T-helper 1 cell (primary cell): ENCODE results near the gene ACTA1.
"Not testable (repeated sequence)": the region's sequence is repeated elsewhere in the genome, so short reads cannot be mapped to it uniquely, and the experiment has no call there.

Experiments used
- DNase-seq, 5 donors: peaks; one replicate each; pipeline ENCODE4 v3.0.0-alpha.2; 2012 to 2020

Gene ACTA1

DNA sequence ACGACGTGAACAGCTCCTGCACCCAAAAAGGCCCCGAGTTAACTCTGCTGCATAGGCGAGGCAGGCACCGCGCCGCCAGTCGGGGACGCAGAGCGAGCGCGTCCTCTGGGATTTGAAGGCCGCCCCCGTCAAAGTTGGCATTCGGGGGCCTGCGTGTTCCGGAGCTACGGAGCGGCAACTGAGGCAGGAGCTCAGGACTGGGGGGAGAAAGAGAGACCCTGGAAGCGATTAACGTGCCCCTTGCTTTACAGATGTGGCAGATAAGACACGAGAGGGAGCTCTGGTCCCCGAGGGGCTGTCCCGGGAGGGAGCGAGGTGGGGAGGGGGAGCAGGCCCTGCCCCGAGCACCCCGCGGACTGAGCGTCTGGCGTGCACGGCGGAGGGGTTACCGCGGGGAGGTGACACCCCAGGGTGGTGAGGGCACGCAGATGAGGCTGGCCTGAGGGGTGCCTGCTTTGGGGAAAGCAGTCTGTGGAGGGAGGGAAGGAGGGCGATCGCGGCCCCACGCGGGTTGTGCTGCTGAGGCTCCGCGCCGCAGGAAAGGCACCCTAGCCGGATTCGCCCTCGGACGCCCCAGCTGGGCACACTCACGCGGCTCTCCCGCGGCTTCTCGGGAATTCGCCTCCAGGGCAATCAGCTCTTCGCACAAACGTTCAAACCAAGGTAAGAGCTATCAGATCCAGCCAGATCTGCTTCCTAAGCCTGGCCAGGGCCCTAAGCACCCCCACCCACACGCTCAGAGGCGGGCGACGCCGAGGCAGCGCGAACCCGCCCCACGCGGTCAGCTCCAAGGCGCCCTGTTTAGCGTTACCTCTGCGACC lies 26.5 kb downstream of the ACTA1 start:
- no peak for DNase-seq

- DNase-seq: no peak
Measured at GRCh38 chr1:229406798-229407197, 27.1 kb downstream of the ACTA1 start.

GRCh38 chr1:229403573-229403972 lies 30.3 kb downstream of the ACTA1 start:
- no peak for DNase-seq

DNA sequence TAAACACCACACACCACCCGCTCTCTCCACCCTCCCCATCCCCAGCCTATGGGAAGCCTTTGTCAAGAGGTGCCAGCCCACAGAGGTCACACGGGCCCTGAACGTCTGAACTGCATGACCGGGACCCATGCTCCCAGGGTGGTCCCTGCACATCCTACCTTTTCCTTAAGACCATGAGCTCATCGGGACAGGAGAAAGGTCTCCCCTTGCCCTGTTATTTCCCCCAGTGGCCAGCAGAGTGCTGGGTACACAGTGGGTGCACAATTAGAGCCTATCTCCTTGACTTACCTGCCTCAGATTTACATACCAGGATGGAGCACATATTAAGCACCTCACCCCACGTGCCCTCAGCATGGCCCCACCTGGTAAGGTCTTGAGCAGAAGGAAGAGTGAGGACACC lies 30.9 kb downstream of the ACTA1 start:
- DNase-seq: no peak

- DNase-seq: not testable (repeated sequence)
Measured at GRCh38 chr1:229402329-229402728, 31.6 kb downstream of the ACTA1 start.

GRCh38 chr1:229397762-229398161 lies 36.1 kb downstream of the ACTA1 start:
- DNase-seq: no peak

DNA sequence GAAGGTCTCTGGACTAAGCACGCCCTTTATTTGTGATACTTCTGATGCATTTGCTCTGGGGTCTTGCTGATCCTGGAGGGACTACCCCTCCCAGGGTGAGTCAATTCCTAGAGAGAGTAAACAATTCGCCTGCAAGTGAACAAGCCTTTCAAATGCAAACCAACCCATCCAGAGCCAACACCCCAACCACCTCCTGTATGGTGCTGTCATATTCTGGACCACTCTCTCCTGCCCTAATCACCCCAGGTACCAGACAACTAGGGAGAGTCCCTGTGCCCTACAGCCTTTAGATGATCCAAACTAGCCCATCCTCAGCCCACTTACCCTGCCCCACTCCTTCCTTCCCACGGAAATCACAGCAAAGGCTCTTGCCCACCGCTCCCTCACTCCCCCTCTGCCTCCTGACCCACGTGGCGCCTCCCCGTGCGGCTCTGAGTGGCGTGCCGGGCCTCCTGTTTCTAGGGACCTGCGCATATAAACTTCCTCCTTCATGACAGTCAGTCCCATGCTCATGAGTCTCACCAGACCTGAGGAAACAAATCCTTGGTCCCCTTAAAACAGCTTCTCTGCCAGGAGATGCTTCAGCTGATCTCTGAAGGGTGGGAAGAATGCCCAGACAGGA lies 37.2 kb downstream of the ACTA1 start:
- no peak for DNase-seq

DNA sequence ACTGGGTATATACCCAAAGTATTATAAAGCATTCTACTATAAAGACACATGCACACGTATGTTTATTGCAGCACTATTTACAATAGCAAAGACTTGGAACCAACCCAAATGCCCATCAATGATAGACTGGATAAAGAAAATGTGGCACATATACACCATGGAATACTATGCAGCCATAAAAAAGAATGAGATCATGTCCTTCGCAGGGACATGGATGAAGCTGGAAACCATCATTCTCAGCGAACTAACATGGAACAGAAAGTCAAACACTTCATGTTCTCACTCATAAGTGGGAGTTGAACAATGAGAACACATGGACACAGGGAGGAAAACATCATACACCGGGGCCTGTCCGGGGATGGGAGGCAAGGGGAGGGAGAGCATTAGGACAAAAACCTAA lies 39.4 kb downstream of the ACTA1 start:
- not testable (repeated sequence) for DNase-seq

DNA sequence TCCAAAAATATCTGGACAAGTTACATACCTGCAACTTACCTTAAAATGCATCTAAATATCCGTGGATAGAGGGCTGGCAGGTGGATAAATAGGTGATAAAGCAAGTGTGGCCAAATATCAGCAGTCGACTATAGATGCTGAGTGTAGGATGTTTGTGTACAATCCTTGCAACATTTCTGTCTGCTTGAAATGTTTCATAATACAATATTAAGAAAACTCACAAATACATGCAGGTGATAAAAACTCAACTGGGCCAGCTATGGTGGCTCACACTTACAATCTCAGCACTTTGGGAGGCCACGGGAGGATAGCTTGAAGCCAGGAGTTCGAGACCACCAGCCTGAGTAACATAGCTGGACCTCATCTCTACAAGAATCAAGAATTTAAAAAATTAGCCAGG lies 41.0 kb downstream of the ACTA1 start:
- DNase-seq: no peak

DNA sequence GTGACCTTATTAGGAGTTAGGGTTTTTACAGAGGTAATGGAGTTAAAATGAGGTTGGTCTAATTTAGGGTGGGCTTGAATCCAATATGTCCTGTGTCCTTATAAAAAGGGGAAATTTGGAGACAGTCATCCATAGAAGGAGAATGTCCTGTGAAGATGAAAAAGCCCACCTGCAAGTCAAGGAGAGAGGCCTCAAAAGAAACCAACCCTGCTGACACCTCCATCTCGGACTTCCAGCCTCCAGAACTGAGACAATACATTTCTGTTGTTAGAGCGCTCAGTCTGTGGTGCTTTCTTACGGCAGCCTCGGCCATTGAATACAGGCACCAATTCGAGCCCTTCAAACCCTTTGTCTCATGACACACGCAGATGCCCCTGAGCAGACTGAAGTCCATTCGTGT lies 43.8 kb downstream of the ACTA1 start:
- no peak for DNase-seq

GRCh38 chr1:229388897-229389580 lies 44.9 kb downstream of the ACTA1 start:
- DNase-seq: no peak

DNA sequence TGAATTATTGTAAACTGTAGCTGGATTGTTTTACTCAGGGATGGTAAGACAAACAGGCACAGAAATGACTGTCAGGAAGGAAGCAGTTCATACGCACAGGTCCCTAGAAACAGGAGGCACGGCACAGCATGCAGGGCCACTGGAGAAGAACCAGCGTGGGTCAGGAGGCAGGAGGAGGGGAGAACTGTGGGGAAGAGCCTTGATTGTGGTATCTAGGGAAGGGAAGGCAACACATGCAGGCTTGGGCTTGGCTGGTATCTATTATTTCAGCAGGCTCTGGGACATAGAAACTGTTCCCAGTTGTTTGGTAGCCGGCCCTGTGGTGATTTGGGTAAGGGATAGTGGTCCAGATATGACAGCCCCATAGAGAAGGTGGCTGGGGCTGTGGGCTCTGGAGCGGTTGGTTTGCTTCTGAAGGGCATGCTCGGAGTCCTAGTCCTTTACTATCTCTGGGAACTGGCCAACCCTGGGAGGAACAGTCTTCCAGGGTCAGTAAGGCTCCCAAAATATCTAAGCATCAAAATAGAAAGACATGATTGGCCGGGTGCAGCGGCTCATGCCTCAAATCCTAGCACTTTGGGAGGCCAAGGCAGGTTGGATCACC lies 47.9 kb downstream of the ACTA1 start:
- no peak for DNase-seq

DNA sequence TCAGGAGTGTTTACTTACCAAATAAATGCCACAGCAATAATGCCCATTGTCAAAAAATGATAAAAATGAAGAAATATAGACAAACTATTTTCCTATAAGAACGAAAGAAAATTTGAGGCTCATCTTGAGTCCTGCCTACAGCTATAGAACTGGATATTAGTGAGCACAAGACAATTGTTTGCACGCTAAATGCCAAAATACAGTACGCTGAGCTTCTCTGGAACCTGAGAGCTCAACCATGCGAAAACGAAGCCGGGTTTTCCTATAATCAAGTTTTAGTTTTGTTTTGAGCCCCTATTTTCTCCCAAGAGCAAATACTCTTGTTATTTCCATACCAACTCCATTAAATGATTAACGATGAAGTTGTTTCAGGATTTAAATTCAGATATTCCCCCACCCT lies 49.1 kb downstream of the ACTA1 start:
- no peak for DNase-seq

- DNase-seq: no peak
Measured at GRCh38 chr1:229383961-229384360, 49.9 kb downstream of the ACTA1 start.

DNA sequence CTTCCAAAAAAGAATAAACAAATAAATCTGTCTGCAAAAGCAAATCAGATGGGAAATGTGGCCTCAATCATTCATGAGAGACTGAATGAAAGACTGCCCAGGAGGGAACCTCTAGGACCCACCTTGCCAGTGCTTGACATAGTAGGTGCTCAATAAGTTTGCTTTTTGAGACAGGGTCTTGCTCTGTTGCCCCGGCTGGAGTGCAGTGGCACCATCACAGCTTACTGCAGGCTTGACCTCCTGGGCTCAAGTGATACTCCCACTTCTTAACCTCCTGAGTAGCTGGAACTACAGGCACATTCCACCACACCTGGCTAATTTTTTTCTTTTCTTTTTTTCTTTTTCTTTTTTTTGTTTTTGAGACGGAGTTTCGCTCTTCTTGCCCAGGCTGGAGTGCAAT lies 50.7 kb downstream of the ACTA1 start:
- no peak for DNase-seq
